HEK293 (cell line): ENCODE data around the gene FOXP1.

Experiments
- AEBP2 ChIP-seq: fragments of 450-650 bp; formaldehyde crosslinking; IDR thresholded peaks from 2 replicates; pipeline ENCODE4 v1.5.1; 2016; ENCODE audit warnings: missing biosample characterization, missing genetic modification characterization, borderline replicate concordance
- KLF7 ChIP-seq: fragments of 450-650 bp; formaldehyde crosslinking; IDR thresholded peaks from 2 replicates; pipeline ENCODE4 v1.5.1; 2016; ENCODE audit warnings: missing biosample characterization, missing genetic modification characterization, borderline replicate concordance
- ZNF121 ChIP-seq: fragments of 450-650 bp; formaldehyde crosslinking; IDR thresholded peaks from 2 replicates; pipeline ENCODE4 v1.5.1; 2016; ENCODE audit warnings: missing biosample characterization, missing genetic modification characterization
- ZNF175 ChIP-seq: fragments of 450-650 bp; formaldehyde crosslinking; IDR thresholded peaks from 2 replicates; pipeline ENCODE4 v1.5.1; 2016; ENCODE audit warnings: missing biosample characterization, missing genetic modification characterization
- ZNF660 ChIP-seq: fragments of 450-650 bp; IDR thresholded peaks from 2 replicates; pipeline ENCODE4 v1.5.1; 2018; ENCODE audit warnings: missing biosample characterization, mild to moderate bottlenecking, missing genetic modification characterization
- TF ChIP-seq, protein P1 (sequence below): fragments of 450-650 bp; formaldehyde crosslinking; IDR thresholded peaks from 2 replicates; pipeline ENCODE4 v1.5.1; 2016; ENCODE audit warnings: missing biosample characterization, missing genetic modification characterization
- TF ChIP-seq, protein P2 (sequence below): fragments of 450-650 bp; formaldehyde crosslinking; IDR thresholded peaks from 2 replicates; pipeline ENCODE4 v1.5.1; 2016; ENCODE audit warnings: missing biosample characterization, missing genetic modification characterization, borderline replicate concordance
- TF ChIP-seq, protein P3 (sequence below): fragments of 450-650 bp; formaldehyde crosslinking; IDR thresholded peaks from 2 replicates; pipeline ENCODE4 v1.5.1; 2016; ENCODE audit warnings: missing biosample characterization, missing genetic modification characterization

DNA sequence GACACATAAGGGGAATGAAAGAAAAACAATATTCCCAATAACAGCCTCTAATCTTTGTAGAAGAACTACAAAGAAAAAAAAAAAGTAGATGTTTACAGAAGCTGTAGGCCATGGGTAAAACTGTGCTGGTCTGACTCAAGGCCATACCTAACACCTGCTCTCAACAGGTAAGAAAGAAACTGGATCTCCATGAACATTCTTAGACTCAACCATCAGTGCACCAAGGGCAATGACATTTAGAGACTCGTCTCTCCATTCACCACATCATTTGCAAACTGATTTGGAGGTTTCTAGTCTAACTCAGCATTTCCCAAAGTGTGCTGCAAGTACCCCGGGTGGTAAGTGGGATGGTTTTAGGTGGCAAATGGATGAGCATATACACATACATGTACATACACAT, 164.2 kb downstream of the FOXP1 start:
- TF ChIP-seq, protein P1, sequence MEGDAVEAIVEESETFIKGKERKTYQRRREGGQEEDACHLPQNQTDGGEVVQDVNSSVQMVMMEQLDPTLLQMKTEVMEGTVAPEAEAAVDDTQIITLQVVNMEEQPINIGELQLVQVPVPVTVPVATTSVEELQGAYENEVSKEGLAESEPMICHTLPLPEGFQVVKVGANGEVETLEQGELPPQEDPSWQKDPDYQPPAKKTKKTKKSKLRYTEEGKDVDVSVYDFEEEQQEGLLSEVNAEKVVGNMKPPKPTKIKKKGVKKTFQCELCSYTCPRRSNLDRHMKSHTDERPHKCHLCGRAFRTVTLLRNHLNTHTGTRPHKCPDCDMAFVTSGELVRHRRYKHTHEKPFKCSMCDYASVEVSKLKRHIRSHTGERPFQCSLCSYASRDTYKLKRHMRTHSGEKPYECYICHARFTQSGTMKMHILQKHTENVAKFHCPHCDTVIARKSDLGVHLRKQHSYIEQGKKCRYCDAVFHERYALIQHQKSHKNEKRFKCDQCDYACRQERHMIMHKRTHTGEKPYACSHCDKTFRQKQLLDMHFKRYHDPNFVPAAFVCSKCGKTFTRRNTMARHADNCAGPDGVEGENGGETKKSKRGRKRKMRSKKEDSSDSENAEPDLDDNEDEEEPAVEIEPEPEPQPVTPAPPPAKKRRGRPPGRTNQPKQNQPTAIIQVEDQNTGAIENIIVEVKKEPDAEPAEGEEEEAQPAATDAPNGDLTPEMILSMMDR (tag by site-specific recombination): no peak
- TF ChIP-seq KLF7 (no peak), ZNF121 (tag by site-specific recombination) (no peak), AEBP2 (no peak), ZNF660 (tag by site-specific recombination) (no peak), ZNF175 (tag by site-specific recombination) (no peak)
- TF ChIP-seq, protein P2, sequence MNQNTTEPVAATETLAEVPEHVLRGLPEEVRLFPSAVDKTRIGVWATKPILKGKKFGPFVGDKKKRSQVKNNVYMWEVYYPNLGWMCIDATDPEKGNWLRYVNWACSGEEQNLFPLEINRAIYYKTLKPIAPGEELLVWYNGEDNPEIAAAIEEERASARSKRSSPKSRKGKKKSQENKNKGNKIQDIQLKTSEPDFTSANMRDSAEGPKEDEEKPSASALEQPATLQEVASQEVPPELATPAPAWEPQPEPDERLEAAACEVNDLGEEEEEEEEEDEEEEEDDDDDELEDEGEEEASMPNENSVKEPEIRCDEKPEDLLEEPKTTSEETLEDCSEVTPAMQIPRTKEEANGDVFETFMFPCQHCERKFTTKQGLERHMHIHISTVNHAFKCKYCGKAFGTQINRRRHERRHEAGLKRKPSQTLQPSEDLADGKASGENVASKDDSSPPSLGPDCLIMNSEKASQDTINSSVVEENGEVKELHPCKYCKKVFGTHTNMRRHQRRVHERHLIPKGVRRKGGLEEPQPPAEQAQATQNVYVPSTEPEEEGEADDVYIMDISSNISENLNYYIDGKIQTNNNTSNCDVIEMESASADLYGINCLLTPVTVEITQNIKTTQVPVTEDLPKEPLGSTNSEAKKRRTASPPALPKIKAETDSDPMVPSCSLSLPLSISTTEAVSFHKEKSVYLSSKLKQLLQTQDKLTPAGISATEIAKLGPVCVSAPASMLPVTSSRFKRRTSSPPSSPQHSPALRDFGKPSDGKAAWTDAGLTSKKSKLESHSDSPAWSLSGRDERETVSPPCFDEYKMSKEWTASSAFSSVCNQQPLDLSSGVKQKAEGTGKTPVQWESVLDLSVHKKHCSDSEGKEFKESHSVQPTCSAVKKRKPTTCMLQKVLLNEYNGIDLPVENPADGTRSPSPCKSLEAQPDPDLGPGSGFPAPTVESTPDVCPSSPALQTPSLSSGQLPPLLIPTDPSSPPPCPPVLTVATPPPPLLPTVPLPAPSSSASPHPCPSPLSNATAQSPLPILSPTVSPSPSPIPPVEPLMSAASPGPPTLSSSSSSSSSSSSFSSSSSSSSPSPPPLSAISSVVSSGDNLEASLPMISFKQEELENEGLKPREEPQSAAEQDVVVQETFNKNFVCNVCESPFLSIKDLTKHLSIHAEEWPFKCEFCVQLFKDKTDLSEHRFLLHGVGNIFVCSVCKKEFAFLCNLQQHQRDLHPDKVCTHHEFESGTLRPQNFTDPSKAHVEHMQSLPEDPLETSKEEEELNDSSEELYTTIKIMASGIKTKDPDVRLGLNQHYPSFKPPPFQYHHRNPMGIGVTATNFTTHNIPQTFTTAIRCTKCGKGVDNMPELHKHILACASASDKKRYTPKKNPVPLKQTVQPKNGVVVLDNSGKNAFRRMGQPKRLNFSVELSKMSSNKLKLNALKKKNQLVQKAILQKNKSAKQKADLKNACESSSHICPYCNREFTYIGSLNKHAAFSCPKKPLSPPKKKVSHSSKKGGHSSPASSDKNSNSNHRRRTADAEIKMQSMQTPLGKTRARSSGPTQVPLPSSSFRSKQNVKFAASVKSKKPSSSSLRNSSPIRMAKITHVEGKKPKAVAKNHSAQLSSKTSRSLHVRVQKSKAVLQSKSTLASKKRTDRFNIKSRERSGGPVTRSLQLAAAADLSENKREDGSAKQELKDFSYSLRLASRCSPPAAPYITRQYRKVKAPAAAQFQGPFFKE (tag by site-specific recombination): no peak
- TF ChIP-seq, protein P3, sequence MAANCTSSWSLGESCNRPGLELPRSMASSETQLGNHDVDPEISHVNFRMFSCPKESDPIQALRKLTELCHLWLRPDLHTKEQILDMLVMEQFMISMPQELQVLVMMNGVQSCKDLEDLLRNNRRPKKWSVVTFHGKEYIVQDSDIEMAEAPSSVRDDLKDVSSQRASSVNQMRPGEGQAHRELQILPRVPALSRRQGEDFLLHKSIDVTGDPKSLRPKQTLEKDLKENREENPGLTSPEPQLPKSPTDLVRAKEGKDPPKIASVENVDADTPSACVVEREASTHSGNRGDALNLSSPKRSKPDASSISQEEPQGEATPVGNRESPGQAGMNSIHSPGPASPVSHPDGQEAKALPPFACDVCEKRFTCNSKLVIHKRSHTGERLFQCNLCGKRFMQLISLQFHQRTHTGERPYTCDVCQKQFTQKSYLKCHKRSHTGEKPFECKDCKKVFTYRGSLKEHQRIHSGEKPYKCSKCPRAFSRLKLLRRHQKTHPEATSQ: no peak
